Urothelium cell line (cell line): ENCODE data around the gene RFFL.
A peak's percentile ranks its signal among the peaks of the same experiment; 100 is the strongest.
"Not testable (repeated sequence)": the region's sequence is repeated elsewhere in the genome, so short reads cannot be mapped to it uniquely, and the experiment has no call there.

ENCODE experiments used
- DNase-seq: peaks from one replicate; pipeline ENCODE4 v3.0.0; 2011; ENCODE audit warnings: low spot score, mixed read lengths
- FAIRE-seq: peaks from 2 replicates; lab custom pipeline; 2011; peaks lifted over from hg19 to GRCh38; lab: Jason Lieb, UNC

RFFL gene, protein sequence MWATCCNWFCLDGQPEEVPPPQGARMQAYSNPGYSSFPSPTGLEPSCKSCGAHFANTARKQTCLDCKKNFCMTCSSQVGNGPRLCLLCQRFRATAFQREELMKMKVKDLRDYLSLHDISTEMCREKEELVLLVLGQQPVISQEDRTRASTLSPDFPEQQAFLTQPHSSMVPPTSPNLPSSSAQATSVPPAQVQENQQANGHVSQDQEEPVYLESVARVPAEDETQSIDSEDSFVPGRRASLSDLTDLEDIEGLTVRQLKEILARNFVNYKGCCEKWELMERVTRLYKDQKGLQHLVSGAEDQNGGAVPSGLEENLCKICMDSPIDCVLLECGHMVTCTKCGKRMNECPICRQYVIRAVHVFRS

DNA sequence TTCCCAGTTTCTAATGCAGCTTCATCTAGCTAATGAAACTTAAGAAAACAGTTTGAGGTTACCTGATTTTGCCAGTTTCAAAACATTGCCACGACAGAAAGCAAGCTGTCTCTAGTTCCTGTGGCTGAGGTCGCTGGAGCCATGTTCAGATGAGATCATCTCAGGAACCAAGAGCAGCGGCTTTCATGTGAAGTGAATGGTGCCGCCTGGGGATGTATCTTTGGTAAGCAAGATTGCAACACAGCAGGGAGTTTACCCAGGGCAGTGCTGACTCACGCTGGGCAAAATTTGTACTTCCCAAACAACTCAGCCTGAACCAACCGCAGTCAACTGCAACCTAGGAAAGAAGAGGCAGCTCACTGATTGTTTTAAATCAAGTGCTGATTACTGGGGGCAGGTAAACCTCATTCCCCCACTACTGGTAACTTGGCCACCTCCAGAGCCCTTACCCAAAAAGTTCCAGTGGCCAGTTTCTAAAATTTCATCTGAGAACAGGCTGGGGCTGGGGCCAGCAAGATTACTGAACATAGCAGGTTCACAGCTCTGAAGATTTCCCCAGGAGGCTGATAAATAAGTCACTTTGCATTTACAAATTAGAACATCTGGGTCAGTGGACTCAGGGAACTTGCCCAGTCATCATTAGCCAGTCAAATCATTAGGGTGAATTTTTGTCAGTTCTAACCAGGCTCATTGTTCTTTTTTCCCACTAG, at the start of gene RFFL:
Gene RFFL (minus strand): TSS at position 194 of the 710 bp plus-strand sequence. CDS start 37,154 bp downstream, outside the sequence.
- FAIRE-seq (no peak), DNase-seq (peak; percentile 95)

DNA sequence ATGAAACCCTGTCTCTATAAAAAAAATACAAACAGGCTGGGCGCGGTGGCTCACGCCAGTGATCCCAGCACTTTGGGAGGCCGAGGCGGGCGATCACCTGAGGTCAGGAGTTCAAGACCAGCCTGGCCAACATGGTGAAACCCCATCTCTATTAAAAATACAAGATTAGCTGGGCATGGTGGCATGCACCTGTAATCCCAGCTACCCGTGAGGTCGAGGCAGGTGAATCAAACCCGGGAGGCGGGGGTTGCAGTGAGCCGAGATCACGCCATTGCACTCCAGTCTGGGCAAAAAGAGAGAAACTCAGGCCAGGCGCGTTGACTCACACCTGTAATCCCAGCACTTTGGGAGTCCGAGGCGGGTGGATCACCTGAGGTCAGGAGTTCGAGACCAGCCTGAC, 47.3 kb upstream of the RFFL start:
- DNase-seq, FAIRE-seq: not testable (repeated sequence)

DNA sequence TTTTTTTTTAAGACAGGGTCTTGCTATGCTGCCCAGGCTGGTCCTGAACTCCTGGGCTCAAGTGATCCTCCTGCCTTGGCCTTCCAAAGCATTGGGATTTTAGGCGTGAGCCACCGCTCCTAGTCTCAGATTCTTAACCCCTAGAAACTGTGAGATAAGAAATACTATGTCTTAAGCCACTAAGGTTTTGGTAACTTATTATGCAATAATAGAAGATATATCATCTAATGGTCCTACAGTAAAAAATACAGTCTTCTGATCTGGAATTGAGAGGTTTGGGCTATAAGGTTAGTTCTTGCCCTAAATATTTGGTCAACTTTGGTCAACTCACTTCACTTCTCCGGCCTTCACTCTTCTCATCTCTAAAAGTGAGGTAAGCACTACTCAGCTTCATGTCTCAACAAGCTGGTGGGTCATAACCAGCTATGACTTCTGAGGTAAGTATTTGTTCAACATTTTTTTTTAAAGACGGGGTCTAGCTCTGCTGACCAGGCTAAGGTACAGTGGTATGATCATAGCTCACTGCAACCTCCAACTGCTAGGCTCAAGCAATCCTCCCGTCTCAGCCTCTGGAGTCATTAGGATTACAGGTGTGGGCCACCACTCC, 41.4 kb upstream of the RFFL start:
- no peak for FAIRE-seq
- DNase-seq = no peak

DNA sequence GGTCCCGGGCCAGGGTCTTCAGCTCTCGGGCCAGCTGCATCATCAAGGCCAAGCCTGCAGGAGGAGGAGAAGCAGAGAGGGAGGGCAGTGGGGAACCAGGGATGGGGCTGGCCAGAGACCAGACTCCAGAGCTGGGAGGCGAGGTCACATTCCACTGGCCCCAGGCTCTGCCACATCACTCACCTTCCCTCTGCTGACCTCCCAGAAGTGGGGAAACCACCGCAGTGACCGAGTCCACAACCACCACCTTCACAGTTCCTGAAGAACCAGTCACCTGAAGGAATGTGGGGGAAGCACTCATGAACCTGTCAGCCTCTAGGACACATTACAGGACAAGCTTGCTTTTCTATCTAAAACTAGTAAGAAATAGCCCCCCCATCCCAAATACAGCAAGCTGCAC, 39.8 kb upstream of the RFFL start:
- FAIRE-seq = no peak
- no peak for DNase-seq

DNA sequence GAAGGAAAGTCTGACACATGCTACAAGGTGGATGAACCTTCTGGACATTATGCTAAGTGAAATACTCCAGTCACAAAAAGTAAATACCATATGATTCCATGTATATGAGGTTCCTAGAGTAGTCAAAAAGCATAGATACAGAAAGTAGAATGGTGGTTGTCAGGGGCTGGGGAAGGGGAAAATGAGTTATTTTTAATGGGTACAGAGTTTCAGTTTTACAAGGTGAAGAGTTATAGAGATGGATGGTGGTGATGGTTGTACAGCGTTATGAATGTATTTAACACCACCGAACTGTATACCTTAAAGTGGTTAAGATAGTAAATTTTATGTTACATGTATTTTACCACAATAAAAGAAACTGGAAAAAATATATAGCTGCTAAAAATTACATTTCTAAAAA, 38.2 kb upstream of the RFFL start:
- DNase-seq (no peak), FAIRE-seq (no peak)

DNA sequence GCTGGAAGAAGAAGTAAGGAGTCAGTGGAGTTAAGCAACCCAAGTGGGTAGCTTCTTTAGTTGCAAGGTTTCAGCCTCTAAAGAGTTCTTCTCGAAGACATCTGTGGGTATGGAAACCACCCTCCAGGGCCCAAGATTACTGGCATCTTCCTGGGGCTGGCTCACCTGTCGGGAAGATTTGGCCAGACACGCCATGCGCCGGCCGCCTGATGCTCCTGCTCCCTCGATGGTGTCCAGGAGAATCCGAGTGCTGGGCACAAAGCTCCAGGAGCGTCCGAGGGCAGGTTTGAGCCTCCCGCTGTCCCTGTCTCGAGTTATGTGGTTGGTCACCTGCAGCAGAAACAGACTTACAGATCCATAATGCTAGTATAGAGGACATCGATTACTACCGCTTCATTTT, 37.5 kb upstream of the RFFL start:
- FAIRE-seq (no peak), DNase-seq (no peak)

DNA sequence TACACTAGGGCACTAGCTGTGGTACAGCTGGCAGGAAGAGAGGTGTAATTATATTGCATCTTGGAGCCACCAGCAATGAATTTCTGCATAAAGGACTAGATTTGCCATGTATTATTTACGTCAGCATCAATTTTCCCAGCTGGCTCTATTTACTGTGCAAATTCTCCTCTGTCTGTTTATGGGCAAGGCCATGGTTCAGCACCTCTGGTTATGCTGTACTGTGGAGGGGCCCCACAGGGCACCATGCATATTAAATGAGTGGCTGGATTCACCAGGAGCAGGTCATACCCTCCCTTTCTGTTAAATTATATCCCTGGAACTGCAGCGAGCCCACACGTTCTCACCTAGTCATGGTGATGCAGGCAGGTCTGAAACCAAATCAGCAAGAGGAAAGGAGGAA, 36.4 kb upstream of the RFFL start:
- FAIRE-seq (no peak), DNase-seq (no peak)

DNA sequence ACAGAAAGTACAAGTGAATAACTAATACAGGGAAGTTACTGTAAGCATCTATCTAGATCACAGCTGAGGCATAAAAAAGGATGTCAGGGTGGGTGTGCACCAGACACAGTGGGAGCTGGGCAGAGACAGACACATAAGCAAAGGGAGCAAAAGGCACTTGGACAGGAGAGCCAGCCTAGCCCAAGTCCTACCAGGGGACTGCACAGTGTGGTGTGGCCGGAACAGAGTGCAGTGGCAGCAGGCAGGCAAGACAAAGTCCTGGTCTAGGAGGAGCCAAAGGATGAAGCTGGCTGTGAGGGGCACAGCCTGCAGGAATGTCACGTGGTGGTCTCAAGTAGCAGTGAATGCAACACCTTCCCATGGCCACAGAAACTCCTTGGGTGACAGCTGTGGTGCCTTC, 34.3 kb upstream of the RFFL start:
- FAIRE-seq (no peak), DNase-seq (no peak)

DNA sequence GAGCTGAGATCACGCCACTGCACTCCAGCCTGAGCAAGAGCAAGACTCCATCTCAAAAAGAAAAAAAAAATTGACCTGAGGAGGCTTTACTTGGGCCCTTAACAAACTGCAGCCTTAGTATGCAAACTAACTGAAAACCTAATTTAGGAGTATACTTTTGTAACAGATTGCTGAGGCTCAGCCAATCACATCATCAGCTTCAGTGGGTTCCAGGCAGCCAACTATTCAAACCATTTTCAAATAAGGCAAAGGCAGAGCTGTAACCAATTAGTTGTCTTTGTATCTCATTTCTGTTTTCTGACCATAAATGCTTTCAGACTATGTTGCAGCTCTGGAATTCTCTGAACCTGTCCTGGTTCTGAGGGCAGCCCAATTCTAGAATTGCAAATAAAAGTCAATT, 32.2 kb upstream of the RFFL start:
- FAIRE-seq (no peak), DNase-seq (no peak)

DNA sequence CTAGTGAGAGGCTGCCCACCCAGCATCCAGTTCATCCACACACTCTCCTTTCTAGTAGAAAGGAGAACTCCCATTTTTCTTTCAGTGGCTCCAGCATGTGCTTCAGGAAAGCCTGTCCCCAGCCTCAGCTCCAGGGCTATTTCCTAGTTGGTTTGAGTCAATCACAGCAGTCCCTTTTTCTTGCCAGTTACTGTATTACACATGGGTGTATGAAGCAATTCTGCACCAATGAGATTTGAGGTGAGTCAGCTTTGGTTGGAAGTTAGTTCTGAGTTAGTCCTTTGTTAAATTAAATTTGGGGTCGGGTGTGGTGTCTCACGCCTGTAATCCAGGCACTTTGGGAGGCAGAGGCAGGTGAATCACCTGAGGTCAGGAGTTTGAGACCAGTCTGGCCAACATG, 31.4 kb upstream of the RFFL start:
- no peak for FAIRE-seq
- DNase-seq = no peak

DNA sequence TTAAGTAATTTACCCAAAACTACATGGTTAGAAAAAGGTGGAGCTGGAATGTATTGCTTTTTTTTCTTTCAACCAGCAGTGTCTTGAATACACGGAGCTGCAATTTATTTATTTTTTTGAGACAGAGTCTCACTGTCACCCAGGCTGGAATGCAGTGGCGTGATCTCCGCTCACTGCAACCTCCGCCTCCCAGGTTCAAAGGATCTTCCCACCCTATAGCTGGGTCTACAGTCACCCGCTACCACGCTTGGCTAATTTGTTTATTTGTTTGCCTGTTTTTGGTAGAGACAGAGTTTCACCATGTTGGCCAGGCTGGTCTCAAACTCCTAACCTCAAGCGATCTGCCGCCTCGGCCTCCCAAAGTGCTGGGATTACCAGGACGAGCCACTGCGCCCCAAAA, 27.2 kb upstream of the RFFL start:
- not testable (repeated sequence) for DNase-seq, FAIRE-seq

DNA sequence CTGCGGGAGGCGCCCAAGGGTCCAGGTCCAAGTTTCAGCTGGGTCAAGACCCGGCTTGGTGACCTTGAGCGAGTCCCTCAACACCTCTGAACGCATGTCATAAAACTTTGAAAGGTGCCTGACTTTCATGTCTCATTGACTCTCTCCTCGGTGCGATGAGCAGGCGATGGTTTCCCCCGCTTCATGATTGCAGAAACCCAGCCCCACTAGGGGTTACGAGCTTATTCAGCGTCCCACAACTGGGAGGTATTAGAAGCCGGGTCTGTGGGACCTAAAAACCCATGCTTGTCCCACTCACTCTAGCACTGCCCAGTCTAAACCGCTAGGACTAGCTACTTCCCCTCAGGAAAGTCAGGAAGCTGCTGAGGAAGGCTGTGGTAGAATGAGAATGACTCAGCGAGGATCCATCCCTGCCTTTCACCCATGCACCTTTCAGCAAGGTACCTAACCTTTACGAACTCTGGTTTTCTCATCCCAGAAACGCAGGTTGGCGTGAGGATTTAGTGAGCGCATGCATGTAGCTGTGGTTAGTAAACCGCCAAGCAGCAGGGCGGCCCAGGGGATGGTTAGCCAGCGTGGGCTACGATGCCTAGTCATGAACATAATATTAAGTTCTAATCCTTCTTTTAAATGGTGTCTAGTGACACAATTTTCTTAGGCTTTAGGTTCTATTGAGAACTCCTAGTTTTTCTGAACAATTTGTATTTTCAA, 26.2 kb upstream of the RFFL start:
- DNase-seq (peak; percentile 77), FAIRE-seq (no peak)

DNA sequence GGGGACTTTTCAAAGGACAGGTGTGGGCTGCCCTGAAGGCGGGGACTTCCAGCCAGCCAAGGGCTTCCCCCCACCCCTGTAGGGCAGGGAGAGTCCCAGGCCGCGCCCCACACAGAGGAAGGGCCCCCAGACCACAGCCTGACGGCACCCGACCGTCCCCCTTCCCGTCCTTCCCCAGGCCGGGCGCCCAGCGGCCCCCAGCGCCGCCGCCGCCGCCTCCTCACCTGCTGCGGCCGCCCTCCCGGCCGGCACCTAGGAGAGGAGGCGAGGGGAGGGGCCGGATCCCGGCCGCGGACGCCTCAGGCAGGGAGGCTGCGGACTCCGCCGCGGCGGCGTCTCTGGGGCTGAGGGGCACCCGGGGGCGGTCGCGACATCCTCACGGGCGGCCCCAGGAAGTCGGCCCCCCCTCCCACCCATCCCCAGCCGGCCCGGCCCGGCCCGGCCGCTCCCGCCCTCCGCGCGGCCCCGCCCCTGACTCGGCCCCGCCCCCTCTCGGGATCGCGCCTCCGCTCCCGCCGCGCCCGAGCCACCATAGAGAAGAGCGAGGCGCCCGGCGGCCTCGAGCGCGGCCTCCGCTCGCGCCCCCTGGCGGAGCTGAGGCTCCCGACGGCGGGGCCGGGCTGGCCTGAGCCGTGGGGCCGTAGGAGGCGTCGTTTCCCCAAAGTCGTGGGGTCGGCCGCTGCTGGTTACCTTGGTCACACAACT, 25.5 kb upstream of the RFFL start:
- DNase-seq (peak; percentile 93), FAIRE-seq (peak; percentile 59)

DNA sequence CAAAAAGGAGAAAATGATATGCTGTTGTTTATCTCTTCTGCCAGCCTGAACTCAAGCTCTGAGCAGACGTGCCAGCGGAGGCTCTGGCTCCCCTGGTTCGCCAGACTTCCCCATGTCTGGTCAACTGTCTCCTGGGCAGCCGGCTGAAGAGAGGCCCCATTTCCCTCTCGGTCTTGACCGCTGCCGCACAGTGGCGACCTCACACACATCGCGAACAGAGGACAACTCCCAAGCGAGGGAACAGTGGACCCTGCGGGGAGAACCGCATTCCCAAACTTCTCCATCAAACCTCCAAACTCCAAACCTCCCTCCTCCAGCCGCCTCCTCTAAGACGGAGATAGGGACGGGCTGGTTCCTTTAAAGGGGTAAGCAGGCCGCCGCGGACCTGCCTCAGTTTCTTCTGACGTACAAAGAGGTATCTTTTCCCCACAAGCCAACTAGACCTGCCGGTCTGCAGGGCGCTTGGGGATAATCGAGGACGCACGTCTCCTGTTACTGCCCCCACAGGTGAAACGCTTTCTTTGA, 24.9 kb upstream of the RFFL start:
- peak; percentile 31 for DNase-seq
- FAIRE-seq = no peak

DNA sequence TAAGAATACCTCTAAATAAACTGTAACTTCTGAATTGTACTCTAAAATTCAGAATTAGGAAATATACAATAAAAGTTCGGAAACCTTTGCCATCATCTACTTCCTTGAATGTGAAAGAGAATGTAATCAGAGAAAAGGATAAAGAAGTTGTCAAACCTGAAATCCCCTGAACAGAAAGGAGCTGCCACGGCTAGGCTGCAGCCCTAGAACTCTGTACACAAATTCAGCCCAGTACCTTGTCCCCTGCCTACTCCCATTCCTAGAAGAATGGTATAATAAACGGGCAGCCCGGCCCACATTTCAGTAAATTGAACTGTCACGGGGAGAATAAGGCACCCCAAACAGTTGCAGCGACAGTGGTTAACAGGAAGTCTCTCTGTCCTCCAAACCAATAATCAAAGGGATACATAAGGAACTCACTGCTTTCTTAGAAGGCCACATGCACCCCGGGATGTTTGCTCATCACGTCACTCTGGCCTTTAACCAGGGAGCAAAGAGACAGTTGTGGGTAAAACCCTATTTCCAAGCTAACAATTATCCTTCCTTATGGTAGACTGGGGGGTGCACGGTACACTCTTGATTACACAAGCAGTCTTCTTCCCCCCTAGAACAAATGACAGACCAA, 24.3 kb upstream of the RFFL start:
- no peak for FAIRE-seq
- DNase-seq = no peak

DNA sequence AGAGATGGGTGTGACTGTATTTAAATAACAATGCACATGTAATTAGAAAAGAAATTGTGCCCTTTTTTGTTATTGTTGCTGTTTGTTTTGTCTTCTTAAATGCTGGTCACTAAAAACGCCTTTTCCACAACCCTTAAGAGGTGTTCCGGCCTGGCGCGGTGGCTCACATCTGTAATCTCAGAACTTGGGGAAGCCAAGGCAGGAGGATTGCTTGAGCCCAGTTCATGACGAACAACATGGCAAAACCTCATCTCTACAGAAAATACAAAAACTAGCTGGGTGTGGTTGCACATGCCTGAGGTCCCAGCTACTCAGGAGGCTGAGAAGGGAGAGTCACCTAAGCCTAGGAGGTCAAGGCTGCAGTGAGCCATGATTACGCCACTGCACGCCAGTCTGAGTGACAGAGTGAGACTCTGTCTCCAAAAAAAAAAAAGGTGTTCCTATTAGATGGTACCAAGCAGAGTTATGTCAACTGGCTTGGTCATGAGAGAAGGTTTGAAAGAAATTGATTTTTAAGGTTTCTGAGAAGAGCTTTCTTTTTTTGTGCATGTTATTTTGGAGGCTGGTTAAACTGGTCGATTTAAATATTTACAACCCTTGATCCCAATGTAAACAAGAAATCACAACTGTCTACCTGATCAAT, 23.5 kb upstream of the RFFL start:
- DNase-seq (no peak), FAIRE-seq (no peak)

DNA sequence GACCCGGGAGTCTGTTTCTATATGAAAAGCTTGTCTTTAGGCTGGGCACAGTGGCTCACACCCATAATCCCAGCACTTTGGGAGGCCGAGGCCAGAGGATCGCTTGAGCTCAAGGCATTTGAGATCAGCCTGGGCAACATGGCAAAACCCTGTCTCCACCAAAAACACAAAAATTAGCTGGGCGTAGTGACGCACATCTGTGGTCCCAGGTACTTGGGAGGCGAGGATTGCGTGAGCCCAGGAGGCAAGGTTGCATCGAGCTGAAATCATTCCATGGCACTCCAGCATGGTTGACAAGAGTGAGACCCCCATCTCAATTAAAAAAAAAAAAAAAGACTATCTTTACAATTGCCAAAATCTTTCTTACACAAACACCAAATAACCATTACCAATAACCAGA, 22.7 kb upstream of the RFFL start:
- FAIRE-seq = no peak

DNA sequence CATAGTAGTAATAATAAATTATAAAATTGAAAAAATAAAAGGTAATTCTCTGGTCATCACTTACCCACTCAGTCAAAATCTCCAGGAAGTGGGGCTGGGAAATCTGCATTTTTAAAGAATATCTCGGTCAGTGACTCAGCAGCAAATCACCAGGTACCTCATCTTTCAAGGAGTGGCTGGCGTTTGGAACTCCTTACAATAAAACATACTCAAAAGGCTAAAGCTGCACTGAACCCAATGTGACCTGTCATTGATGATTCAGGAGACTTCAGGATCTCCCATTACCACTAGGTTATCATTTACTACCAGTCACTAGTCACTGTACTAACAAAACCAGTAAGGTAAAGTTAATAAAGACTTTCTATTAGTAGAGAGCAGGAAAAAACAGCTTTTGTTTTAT, 21.5 kb upstream of the RFFL start:
- DNase-seq (peak; percentile 42), FAIRE-seq (no peak)

More for the DNA sequence above, 22.7 kb upstream of the RFFL start:
- no peak for DNase-seq

DNA sequence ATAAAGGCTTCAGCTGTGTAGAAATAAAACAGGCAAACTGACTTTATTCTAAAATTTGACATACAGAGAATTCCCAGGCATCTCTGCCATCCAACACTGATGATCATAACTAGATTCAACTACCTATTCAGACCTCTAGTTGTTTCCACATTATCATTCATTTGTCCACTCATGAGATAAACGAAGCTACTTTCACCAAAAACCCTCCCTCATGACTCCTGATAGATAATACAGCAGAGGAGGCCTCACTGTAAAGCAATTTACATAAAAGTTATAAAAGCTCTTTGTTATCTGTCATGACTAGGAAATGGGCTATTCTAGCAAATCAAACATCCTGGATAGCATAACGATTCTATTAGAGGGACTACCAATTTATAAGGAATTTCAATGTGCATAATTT, 19.6 kb upstream of the RFFL start:
- DNase-seq (no peak), FAIRE-seq (no peak)
